OCI-LY7 (cell line): Measurements from ENCODE around the gene COP1. TPM values are rescaled to one million over a fixed set of nuclear protein-coding genes. Genes with fewer than 3 reads are reported as not detected.

Experiments used
- BruUV-seq: library from RNA; stranded (reverse); fragments of 400-500 nt; replicated peaks from 2 replicates; lab custom pipeline; 2021; lab: Mats Ljungman, UMichigan
- CTCF ChIA-PET: fragments of 300-600 bp; sonication (Branson Sonifier 250); formaldehyde crosslinking; loops from one replicate; lab custom pipeline; 2022; ENCODE audit warnings: antibody characterized with exemption; ENCODE audit not compliant: unreplicated experiment; lab: Charles Lee
- POLR2A ChIA-PET: fragments of 300-600 bp; sonication (Branson Sonifier 250); formaldehyde crosslinking; loops from one replicate; lab custom pipeline; 2022; ENCODE audit warnings: antibody characterized with exemption; lab: Charles Lee
- DNase-seq: peaks from one replicate; pipeline ENCODE4 v3.0.0-alpha.2; 2015; ENCODE audit warnings: low spot score
- H2AFZ ChIP-seq: fragments of 200-600 bp; sonication (generic), shearing (Covaris generic); 2 replicates; pipeline ENCODE4 v1.6.1; 2014; ENCODE audit warnings: mild to moderate bottlenecking, antibody characterized with exemption, low read length, moderate library complexity
- H3K27ac ChIP-seq: fragments of 200-600 bp; sonication (generic); 2 replicates; pipeline ENCODE4 v1.5.1; 2014; ENCODE audit warnings: mixed run types, low read depth, mild to moderate bottlenecking, moderate library complexity, low read length, inconsistent platforms; ENCODE audit not compliant: poor library complexity, severe bottlenecking
- H3K36me3 ChIP-seq: fragments of 200-600 bp; sonication (generic); 2 replicates; pipeline ENCODE4 v1.6.1; 2014; ENCODE audit warnings: mild to moderate bottlenecking, antibody characterized with exemption, low read length, moderate library complexity, mixed read lengths; ENCODE audit not compliant: insufficient read depth
- H3K4me1 ChIP-seq: fragments of 200-600 bp; sonication (generic); 2 replicates; pipeline ENCODE4 v1.5.1; 2014; ENCODE audit warnings: mild to moderate bottlenecking, low read length; ENCODE audit not compliant: insufficient read depth, poor library complexity, severe bottlenecking
- H3K4me2 ChIP-seq: fragments of 200-600 bp; sonication (generic); 2 replicates; pipeline ENCODE4 v1.6.1; 2014; ENCODE audit warnings: mild to moderate bottlenecking, low read length
- H3K4me3 ChIP-seq: fragments of 200-600 bp; sonication (generic); 2 replicates; pipeline ENCODE4 v1.5.1; 2014; ENCODE audit warnings: mild to moderate bottlenecking, low read depth, low read length; ENCODE audit not compliant: poor library complexity, severe bottlenecking
- H3K79me2 ChIP-seq: fragments of 200-600 bp; sonication (generic); 2 replicates; pipeline ENCODE4 v1.6.1; 2016; ENCODE audit warnings: low read depth, mild to moderate bottlenecking, low read length, moderate library complexity, mixed read lengths; ENCODE audit not compliant: insufficient read depth
- H3K9me2 ChIP-seq: fragments of 200-600 bp; sonication (generic); 2 replicates; pipeline ENCODE4 v1.6.1; 2016; ENCODE audit warnings: mild to moderate bottlenecking, low read length, mixed read lengths; ENCODE audit not compliant: insufficient read depth
- H3K9me3 ChIP-seq: fragments of 200-600 bp; sonication (generic); 2 replicates; pipeline ENCODE4 v1.6.1; 2014; ENCODE audit warnings: mild to moderate bottlenecking, mixed run types, low read length, mixed read lengths
- H4K20me1 ChIP-seq: fragments of 200-600 bp; sonication (generic); 2 replicates; pipeline ENCODE4 v1.6.1; 2014; ENCODE audit warnings: mild to moderate bottlenecking, antibody characterized with exemption, low read length, moderate library complexity, mixed read lengths; ENCODE audit not compliant: insufficient read depth
- EZH2phosphoT487 ChIP-seq: fragments of 200-600 bp; sonication (generic); IDR thresholded peaks from 2 replicates; pipeline ENCODE4 v1.6.1; 2018; ENCODE audit warnings: low read depth, borderline replicate concordance, mild to moderate bottlenecking, mixed run types, antibody characterized with exemption, low read length, moderate library complexity, mixed read lengths
- intact Hi-C: fragments of 100-400 bp; cut with micrococcal nuclease; formaldehyde crosslinking; loops from one replicate; pipeline ENCODE4 v1.10.0; 2022; ENCODE audit not compliant: unreplicated experiment
- total RNA-seq, 2 experiments: library from RNA; depleted of rRNA in 1 of 2; stranded (reverse); fragments of >200 nt in 1 of 2; shearing (Covaris generic) in 1 of 2; gene quantifications; 2 replicates each; pipeline ENCODE4 v1.2.3, GENCODE V29; 2014 to 2022
- TF ChIP-seq, protein P1 (sequence below): fragments of 200-600 bp; sonication (generic); conservative IDR thresholded peaks from 2 replicates; pipeline ENCODE4 v1.5.1; 2014; ENCODE audit warnings: mild to moderate bottlenecking, antibody characterized with exemption, low read length, moderate library complexity, mixed read lengths

The COP1 gene
- total RNA-seq, 2 experiments from 2014 or later, result 75.2 to 76.9 TPM

DNA sequence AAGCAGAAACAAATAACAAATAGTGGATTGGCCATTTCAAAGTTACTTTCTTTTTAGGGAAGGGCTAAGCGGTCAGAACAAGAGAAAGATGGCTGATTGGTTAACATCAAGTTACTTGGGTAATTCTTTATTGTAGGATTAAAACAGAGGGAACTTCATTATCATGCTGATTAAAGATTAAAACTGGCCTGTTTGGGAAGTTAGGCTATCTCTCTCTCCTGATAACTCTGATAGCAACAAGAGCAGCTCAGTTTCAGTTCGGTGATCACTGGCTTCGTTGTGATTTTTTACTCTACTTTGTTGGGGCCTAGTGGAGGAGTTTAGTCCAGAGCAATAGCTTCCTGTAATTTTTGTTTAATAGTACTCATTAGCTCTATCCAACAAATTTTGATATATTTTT is 20.5 kb upstream of the COP1 start:
- H3K79me2 ChIP-seq, result no peaks in the 10 kb centered on the region
- TF ChIP-seq EZH2phosphoT487, result no peak
- TF ChIP-seq, protein P1, sequence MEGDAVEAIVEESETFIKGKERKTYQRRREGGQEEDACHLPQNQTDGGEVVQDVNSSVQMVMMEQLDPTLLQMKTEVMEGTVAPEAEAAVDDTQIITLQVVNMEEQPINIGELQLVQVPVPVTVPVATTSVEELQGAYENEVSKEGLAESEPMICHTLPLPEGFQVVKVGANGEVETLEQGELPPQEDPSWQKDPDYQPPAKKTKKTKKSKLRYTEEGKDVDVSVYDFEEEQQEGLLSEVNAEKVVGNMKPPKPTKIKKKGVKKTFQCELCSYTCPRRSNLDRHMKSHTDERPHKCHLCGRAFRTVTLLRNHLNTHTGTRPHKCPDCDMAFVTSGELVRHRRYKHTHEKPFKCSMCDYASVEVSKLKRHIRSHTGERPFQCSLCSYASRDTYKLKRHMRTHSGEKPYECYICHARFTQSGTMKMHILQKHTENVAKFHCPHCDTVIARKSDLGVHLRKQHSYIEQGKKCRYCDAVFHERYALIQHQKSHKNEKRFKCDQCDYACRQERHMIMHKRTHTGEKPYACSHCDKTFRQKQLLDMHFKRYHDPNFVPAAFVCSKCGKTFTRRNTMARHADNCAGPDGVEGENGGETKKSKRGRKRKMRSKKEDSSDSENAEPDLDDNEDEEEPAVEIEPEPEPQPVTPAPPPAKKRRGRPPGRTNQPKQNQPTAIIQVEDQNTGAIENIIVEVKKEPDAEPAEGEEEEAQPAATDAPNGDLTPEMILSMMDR, result no peak
- H3K4me3 ChIP-seq, result no peak overlapping the region
- BruUV-seq, result no TSS peak
- H3K36me3 ChIP-seq, result no peaks in the 10 kb centered on the region
- no peaks in the 10 kb centered on the region for H4K20me1 ChIP-seq
- no peak overlapping the region for H3K4me2 ChIP-seq
- no peaks in the 10 kb centered on the region for H3K4me1 ChIP-seq
- no peak overlapping the region for H2AFZ ChIP-seq
- POLR2A ChIA-PET, result no interaction called here
- CTCF ChIA-PET, result no interaction called here
- intact Hi-C loops, result no loop called here
- no peaks in the 10 kb centered on the region for H3K9me3 ChIP-seq
- no peak for DNase-seq
- H3K27ac ChIP-seq, result no peak overlapping the region
- no peaks in the 10 kb centered on the region for H3K9me2 ChIP-seq

DNA sequence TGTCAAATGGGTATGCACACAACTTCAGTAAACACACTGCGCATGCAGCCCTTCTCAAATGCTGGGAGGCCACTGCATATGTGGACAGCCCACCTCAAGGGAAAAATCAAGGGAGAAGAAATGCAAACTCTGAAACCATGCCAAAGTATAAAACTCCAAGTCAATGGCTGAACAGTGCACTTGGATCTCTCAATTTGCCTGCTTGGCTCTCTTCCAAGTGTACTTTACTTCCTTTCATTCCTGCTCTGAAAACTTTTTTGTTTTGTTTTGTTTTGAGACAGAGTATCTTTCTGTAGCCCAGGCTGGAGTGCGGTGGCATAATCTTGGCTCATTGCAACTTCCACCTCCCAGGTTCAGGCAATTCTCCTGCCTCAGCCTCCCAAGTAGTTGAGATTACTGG is 18.8 kb upstream of the COP1 start:
- Histone ChIP-seq H3K36me3 (no peaks in the 10 kb centered on the region), H2AFZ (no peak overlapping the region), H3K4me3 (no peak overlapping the region), H3K79me2 (no peaks in the 10 kb centered on the region), H4K20me1 (no peaks in the 10 kb centered on the region), H3K27ac (no peak overlapping the region), H3K9me2 (no peaks in the 10 kb centered on the region), H3K4me2 (no peak overlapping the region), H3K4me1 (no peaks in the 10 kb centered on the region), H3K9me3 (no peaks in the 10 kb centered on the region)
- ChIA-PET POLR2A (interaction anchor here (0.6 to 0.9 kb wide), 3 partner anchors 24 to 1149 kb away, joined by 3 to 4 read pairs (median 3); no protein-coding TSS in a partner anchor), CTCF (no interaction called here)
- BruUV-seq, result no TSS peak
- intact Hi-C loops, result no loop called here
- no peak for DNase-seq
- TF ChIP-seq, protein P1, result no peak
- TF ChIP-seq EZH2phosphoT487, result no peak

DNA sequence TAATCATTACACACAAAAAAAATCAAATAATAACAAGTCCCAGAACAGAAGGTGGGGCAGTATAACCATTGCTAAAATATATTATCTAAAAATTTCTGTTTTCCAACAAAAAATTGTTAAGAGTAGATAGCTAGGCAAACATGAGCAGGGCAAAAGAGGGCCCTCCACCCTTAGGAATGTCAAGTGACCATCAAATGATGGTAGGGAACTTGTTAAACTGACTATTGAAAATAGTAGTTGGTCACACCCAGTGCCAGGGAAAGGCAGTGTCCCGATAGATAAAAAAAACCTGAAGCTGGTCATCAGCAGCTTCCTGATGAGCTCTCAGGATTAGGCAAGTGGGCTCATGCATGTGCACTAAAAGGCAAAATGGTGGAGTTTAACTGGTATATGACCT is 18.4 kb upstream of the COP1 start:
- Histone ChIP-seq H4K20me1 (no peaks in the 10 kb centered on the region), H2AFZ (no peak overlapping the region), H3K4me2 (no peak overlapping the region), H3K4me3 (no peak overlapping the region), H3K27ac (no peak overlapping the region), H3K9me2 (no peaks in the 10 kb centered on the region), H3K4me1 (no peaks in the 10 kb centered on the region), H3K36me3 (no peaks in the 10 kb centered on the region), H3K9me3 (no peaks in the 10 kb centered on the region), H3K79me2 (no peaks in the 10 kb centered on the region)
- no peak for TF ChIP-seq EZH2phosphoT487
- TF ChIP-seq, protein P1, result no peak
- DNase-seq, result no peak
- POLR2A ChIA-PET, result interaction anchor here (0.6 to 0.9 kb wide), 3 partner anchors 25 to 1149 kb away, joined by 3 to 4 read pairs (median 3); no protein-coding TSS in a partner anchor
- intact Hi-C loops, result no loop called here
- BruUV-seq, result no TSS peak
- CTCF ChIA-PET, result no interaction called here
